ENCODE data around the gene GVQW3.

GVQW3 gene

GRCh38 chr11:76380977-76381719, at the start of gene GVQW3, which contains the start of gene THAP12:
Gene GVQW3, plus strand, starts transcription at chr11:76381323. Its CDS starts 506 bp downstream, at chr11:76381829.
Gene THAP12, minus strand, starts transcription at chr11:76381132. Its CDS starts 296 bp downstream, at chr11:76380836.
- DNase-seq (ENCODE audit: low read depth) = peak; percentile 92

DNA sequence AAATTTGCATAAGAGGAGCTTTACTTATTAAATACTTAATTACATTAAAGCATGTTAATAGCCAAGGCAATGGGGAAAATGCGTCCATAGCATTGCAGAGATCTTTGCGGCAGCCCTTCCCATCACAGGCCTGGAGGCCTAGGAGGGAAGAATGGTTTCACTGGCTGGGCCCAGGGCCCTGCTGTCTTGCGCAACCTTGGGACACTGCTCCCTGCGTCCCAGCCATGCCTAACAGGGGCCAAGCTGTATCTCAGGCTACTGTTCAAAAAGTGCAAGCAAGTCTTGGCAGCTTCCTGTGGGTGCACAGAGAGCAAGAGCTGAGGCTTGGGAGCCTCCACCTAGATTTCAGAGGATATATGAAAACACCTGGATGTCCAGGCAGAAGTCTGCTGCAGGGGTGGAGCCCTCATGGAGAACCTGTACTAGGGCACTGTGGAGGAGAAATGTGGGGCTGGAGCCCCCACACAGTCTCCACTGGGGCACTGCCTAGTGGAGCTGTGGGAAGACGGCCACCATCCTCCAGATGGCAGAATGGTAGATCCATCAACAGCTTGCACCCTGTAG, 46.2 kb upstream of the GVQW3 start:
- no peak for DNase-seq (ENCODE audit: low read depth)

DNA sequence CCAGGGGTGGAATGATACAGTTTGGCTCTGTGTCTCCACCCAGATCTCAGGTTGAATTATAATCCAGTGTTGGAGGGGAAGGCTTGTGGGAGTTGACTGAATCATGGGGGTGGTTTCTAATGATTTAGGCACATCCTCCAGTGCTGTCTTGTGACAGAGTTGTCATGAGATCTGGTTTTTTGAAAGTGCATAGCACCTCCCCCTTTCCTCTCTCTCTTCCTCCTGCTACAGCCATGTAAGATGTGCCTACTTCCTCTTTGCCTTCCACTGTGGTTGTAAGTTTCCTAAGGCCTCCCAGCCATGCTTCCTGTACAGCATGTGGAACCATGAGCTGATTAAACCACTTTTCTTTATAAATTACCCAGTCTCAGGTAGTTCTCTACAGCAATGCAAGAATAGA, 45.3 kb upstream of the GVQW3 start:
- DNase-seq (ENCODE audit: low read depth) = no peak

DNA sequence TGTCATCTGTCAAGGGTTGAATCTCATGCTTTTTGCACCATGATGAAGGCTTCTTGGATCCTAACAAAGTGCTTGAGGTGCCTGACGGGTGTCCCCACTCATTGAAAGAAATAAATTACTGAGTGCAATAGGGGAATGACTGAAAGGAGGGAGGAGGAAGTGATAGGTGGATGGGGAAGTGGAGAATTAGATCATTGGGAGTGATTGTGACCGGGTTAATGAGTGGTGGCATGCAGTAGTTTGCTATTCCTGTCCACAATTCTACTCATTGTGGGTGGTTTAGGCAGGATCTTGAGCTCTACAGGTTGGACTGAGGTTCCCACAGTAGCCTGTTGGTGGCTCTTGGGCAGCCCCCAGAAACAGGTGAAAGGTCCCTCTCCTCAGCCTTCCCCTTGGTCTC, 44.5 kb upstream of the GVQW3 start:
- no peak for DNase-seq (ENCODE audit: low read depth)

- no peak for DNase-seq (ENCODE audit: low read depth)
Measured at GRCh38 chr11:76337469-76337868, 43.7 kb upstream of the GVQW3 start.

- DNase-seq (ENCODE audit: low read depth) = no peak
Measured at GRCh38 chr11:76337923-76338322, 43.2 kb upstream of the GVQW3 start.

DNA sequence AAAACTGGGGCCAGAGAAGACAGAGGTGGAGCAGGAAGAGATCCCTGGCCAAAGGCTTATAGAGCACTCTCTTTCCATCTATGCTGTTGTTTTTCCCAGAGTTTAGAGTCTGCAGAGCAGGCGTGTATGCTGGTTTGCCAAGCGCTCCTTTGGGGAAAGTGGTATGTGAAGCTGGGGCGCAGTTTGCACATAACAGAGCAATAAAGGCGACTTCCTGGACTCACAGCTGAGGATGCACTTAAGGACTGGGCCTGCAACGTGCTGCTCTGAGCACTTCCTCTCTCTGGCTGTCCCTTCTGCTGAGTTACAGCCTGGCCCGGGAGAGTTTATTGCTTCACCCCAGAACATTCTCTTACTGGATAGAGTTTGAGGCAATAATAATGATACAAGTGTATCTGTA, 41.9 kb upstream of the GVQW3 start:
- DNase-seq (ENCODE audit: low read depth) = no peak

DNA sequence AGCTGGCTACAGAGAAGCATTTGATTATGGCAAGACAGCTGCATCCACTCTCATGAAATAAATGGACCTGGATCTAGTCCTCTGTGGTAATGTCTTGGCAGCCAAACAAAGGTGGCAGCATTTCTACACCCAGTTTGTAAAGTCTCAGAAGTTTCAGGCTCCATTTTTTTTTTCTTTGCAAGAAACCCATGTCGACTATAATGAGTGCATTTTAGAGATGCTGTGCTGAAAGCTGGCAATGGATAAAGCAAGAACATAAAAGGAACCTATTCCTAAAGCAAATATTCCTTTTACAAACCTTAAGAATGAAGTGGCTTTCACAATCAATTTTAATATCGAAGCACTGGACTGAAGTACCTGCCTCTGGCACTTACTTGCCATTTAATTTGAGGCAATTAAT, 33.7 kb upstream of the GVQW3 start:
- no peak for DNase-seq (ENCODE audit: low read depth)

DNA sequence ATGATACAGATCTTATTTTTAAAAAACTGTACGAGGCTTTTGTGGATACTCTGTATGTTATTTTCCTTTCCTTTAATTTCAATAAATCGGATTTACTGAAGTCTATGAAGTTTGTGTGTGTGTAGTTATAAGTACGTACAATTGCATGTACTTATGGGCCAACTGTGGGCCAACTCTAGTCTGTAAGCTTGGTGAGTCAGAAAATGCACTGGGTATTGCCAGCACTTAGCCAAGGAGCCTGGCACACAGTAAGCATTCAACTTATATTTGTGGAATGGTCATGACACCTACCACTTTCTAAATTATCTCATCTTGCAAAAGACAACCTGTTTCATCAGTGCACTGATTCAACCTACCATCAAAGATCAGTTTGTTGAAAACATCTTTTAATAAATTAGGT, 32.8 kb upstream of the GVQW3 start:
- DNase-seq (ENCODE audit: low read depth) = no peak

DNA sequence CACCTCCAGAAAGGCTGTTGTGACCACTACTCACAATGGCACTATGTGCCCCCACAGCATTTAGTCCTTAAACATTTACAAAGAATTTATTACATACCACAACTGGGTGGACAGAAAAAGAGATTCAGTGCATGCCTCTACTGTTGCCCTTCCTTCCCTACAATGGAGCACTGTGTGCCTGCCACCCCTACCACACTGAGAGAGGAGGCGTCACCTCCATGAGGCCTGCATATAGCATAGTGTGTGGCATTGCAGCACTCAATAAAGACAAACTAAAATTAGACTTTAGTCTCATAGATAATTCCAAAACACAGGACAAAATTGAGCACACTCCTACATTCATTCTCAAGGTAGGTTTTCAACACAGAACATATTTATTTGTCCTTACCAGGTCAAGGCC, 26.0 kb upstream of the GVQW3 start:
- no peak for DNase-seq (ENCODE audit: low read depth)

GRCh38 chr11:76361374-76361773, 19.7 kb upstream of the GVQW3 start:
- no peak for DNase-seq (ENCODE audit: low read depth)

DNA sequence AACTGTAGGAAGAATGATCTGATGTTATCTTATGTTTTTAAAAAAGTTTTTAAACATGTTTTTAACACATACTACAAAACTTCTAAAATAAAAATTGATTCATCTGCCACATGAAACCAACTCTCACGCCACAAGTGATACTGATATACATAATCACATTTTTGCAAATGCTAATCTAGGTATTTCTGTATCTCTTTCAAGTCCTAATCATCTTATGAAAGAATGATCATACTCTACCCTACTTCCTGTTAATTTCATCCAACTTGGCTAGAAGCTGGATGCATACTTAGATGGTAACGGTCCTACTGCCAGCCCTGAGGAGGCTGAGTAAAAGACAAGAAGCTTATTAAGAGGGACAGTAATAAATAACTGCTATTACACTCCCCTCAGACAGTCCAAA, 19.3 kb upstream of the GVQW3 start:
- DNase-seq (ENCODE audit: low read depth) = no peak

GRCh38 chr11:76362716-76363115, 18.4 kb upstream of the GVQW3 start:
- DNase-seq (ENCODE audit: low read depth) = no peak

GRCh38 chr11:76365038-76365679, 16.0 kb upstream of the GVQW3 start:
- no peak for DNase-seq (ENCODE audit: low read depth)

- no peak for DNase-seq (ENCODE audit: low read depth)
Measured at GRCh38 chr11:76368490-76368889, 12.6 kb upstream of the GVQW3 start.

DNA sequence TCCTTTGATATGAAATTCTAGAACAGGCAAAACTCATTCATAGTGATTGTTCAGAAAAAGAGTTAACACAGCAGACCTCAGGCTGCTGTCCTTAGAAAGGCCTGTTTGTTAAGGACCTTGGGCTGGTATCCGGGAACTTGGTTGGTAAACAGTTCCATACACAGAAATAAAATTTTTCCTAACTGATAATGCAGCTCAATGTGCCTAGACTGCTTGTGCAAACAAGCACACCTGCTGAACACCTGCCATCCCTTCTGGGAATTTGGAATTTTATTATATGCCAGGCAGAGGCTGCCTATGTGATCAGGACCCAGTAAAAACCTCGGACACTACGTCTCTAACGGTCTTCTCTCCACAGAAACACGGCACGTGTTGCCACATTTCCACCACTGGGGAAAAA, 11.7 kb upstream of the GVQW3 start:
- no peak for DNase-seq (ENCODE audit: low read depth)

GRCh38 chr11:76371170-76371569, 10.0 kb upstream of the GVQW3 start:
- no peak for DNase-seq (ENCODE audit: low read depth)

DNA sequence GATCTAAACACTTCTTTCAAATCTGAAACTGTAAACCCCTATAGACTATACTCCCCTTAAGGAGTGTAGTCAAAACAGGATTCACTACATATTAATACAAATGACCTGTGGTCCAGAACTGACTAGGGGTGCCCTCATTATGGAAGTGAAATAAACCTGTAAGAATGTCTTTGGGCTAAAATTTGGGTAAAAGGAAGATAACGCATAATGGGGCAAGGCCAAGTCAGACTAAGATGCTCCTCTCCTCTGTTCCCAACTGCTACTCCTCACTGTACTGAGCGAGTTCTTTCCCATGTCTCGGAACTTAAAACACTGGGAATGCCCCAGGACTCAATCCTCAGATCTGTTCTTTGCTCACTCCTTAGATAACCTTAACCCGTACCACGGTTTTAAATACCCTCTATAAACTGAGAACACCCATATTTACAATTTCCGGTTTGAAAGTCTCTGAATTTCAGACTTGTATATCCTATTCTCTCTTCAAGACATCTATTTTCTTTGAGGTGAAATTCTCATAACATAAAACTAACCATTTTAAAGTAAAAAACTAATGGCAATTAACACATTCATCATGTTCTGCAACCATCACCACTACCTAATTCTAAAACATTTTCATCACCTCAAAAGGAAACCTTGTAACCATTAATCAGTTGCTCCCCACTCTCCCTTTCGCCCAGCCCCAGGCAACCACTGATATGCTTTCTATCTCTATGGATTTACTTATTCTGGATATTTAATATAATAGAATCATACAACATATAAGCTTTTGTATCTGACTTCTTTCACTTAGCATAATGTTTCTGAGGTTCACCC, 4.2 kb upstream of the GVQW3 start:
- DNase-seq (ENCODE audit: low read depth) = no peak

GRCh38 chr11:76379807-76380158, 1.3 kb upstream of the GVQW3 start:
- no peak for DNase-seq (ENCODE audit: low read depth)

GRCh38 chr11:76380159-76380976, 755 bp upstream of the GVQW3 start:
- peak; percentile 12 for DNase-seq (ENCODE audit: low read depth)

DNA sequence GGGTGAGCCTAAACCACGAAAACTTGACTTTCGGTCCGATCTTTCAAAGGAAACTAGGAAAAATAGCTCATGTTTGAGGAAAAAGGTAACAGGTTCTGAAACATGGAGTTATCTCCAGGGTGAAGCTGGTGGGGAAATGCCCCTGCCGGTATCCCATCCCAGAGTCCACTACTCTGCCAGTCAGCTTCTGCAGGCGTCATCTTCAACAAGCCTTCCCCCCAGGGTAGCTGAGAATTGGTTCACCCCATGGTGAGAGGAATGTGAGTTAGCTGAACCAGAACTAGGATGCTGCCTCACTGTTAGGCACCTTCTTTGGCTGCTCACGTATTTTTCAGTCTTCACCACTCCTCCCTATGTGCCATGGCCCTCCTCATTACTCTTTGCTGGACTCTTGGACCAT, 1.1 kb downstream of the GVQW3 start:
- no peak for DNase-seq (ENCODE audit: low read depth)

GRCh38 chr11:76385903-76386302, 4.8 kb downstream of the GVQW3 start:
- no peak for DNase-seq (ENCODE audit: low read depth)
